HepG2 (cell line): ENCODE data around the gene GDF7. TPM values are rescaled to one million over a fixed set of nuclear protein-coding genes. Genes with fewer than 3 reads are reported as not detected.

ENCODE experiments used
- ATAC-seq: fragments of 200-7000 bp; cut with Tn5 transposase; 3 replicates; pipeline ENCODE4 v1.9.1; 2020; ENCODE audit warnings: mild to moderate bottlenecking, moderate library complexity
- BruUV-seq: library from RNA; stranded (reverse); fragments of 400-500 nt; replicated peaks from 2 replicates; lab custom pipeline; 2021; lab: Mats Ljungman, UMichigan
- CTCF ChIA-PET: fragments of 300-600 bp; formaldehyde crosslinking; extraction: SDS; loops from one replicate; lab custom pipeline; 2021; ENCODE audit warnings: low total read pairs, inconsistent platforms, low intra/inter-chr PET ratio; lab: Yijun Ruan, JAX
- POLR2A ChIA-PET: fragments of 350-600 bp; sonication (Branson Sonifier 250); formaldehyde crosslinking; loops from one replicate; lab custom pipeline; 2020; ENCODE audit warnings: antibody characterized with exemption, inconsistent platforms; lab: Yijun Ruan, JAX
- DNase-seq: peaks from one replicate; pipeline ENCODE4 v3.0.0-alpha.2; 2015; ENCODE audit warnings: low spot score
- FAIRE-seq: peaks from 3 replicates; lab custom pipeline; 2011; peaks lifted over from hg19 to GRCh38; lab: Jason Lieb, UNC
- H2AFZ ChIP-seq: one replicate; pipeline ENCODE4 v1.6.1; 2011; ENCODE audit warnings: low read length, inconsistent platforms
- H3K27ac ChIP-seq: fragments of 300-600 bp; 3 replicates; pipeline ENCODE4 v1.8.0; 2011; ENCODE audit warnings: mixed run types, mild to moderate bottlenecking, mixed read lengths, low read length, inconsistent platforms; ENCODE audit not compliant: insufficient read depth; ENCODE audit errors: extremely low read length
- H3K27me3 ChIP-seq, 2 experiments: fragments of 200-600 bp in 1 of 2; 2 replicates in 1 of 2; 3 replicates in 1 of 2; pipeline versions ENCODE4 v1.6.0 to v1.8.0; 2011; ENCODE audit warnings: low read length in 2 of 2, mild to moderate bottlenecking in 2 of 2, moderate library complexity in 2 of 2, inconsistent platforms in 1 of 2; ENCODE audit not compliant: insufficient read depth in 2 of 2, control insufficient read depth in 1 of 2
- H3K36me3 ChIP-seq, 2 experiments: fragments of 200-600 bp in 1 of 2; replicated peaks in 1 of 2; 2 replicates in 1 of 2; 3 replicates in 1 of 2; pipeline versions ENCODE4 v1.5.1 to v1.8.0; 2011; ENCODE audit warnings: low read length in 2 of 2, inconsistent platforms in 1 of 2; ENCODE audit not compliant: insufficient read depth in 2 of 2, control insufficient read depth in 1 of 2
- H3K4me1 ChIP-seq: 2 replicates; pipeline ENCODE4 v1.5.1; 2012; ENCODE audit warnings: low read length, inconsistent platforms; ENCODE audit not compliant: insufficient read depth
- H3K4me2 ChIP-seq: 2 replicates; pipeline ENCODE4 v1.6.0; 2011; ENCODE audit warnings: low read depth, low read length, inconsistent platforms
- H3K4me3 ChIP-seq, 3 experiments: fragments of 200-600 bp in 1 of 3; sonication (generic), shearing (Covaris generic) in 1 of 3; replicated peaks in 1 of 3; 2 replicates each; pipeline ENCODE4 v1.5.1; 2011 to 2016; ENCODE audit warnings: low read length in 3 of 3, inconsistent platforms in 2 of 3, low read depth in 2 of 3, mild to moderate bottlenecking in 2 of 3, control low read depth in 1 of 3, mixed read lengths in 1 of 3; ENCODE audit not compliant: insufficient read depth in 1 of 3
- H3K79me2 ChIP-seq: one replicate; pipeline ENCODE4 v1.6.1; 2011; ENCODE audit warnings: low read length, inconsistent platforms; ENCODE audit not compliant: insufficient read depth
- H3K9ac ChIP-seq: 2 replicates; pipeline ENCODE4 v1.6.0; 2011; ENCODE audit warnings: mild to moderate bottlenecking, low read depth, low read length, inconsistent platforms; ENCODE audit not compliant: insufficient read depth
- H3K9me3 ChIP-seq: 2 replicates; pipeline ENCODE4 v1.5.1; 2012; ENCODE audit warnings: mild to moderate bottlenecking, low read length
- H4K20me1 ChIP-seq: 2 replicates; pipeline ENCODE4 v1.6.0; 2011; ENCODE audit warnings: inconsistent platforms, mild to moderate bottlenecking, low read length, moderate library complexity; ENCODE audit not compliant: insufficient read depth
- CTCF ChIP-seq: sonication (generic); formaldehyde crosslinking; IDR thresholded peaks from 2 replicates; pipeline ENCODE4 v1.5.0; 2020; ENCODE audit warnings: mild to moderate bottlenecking, missing genetic modification reagents, moderate library complexity
- FUBP1 ChIP-seq: sonication (generic); formaldehyde crosslinking; IDR thresholded peaks from 2 replicates; pipeline ENCODE4 v1.5.1; 2020; ENCODE audit warnings: missing genetic modification reagents, mild to moderate bottlenecking, borderline replicate concordance
- KAT8 ChIP-seq: IDR thresholded peaks from 2 replicates; pipeline ENCODE4 v1.6.1; 2016; ENCODE audit warnings: missing genetic modification reagents, missing compliant biosample characterization
- KDM3A ChIP-seq: IDR thresholded peaks from 2 replicates; pipeline ENCODE4 v1.6.1; 2018; ENCODE audit warnings: low read depth, missing compliant biosample characterization
- NKX3-1 ChIP-seq: sonication (generic); formaldehyde crosslinking; IDR thresholded peaks from 2 replicates; pipeline ENCODE4 v1.5.0; 2020; ENCODE audit warnings: missing genetic modification reagents
- PLRG1 ChIP-seq: fragments of 450-650 bp; conservative IDR thresholded peaks from 2 replicates; pipeline ENCODE4 v1.6.1; 2016
- THAP9 ChIP-seq: sonication (generic); formaldehyde crosslinking; IDR thresholded peaks from 2 replicates; pipeline ENCODE4; 2020; ENCODE audit warnings: missing genetic modification reagents, mild to moderate bottlenecking, borderline replicate concordance
- ZFP91 ChIP-seq: sonication (generic); formaldehyde crosslinking; IDR thresholded peaks from 2 replicates; pipeline ENCODE4 v1.9.0; 2022; ENCODE audit warnings: missing genetic modification reagents, mild to moderate bottlenecking, borderline replicate concordance
- ZNF124 ChIP-seq: sonication (generic); formaldehyde crosslinking; IDR thresholded peaks from 2 replicates; pipeline ENCODE4 v1.4.0; 2020; ENCODE audit warnings: missing genetic modification reagents
- ZNF3 ChIP-seq: IDR thresholded peaks from 2 replicates; pipeline ENCODE4 v1.7.0; 2017; ENCODE audit warnings: inconsistent platforms
- ZNF354B ChIP-seq: sonication (generic); formaldehyde crosslinking; IDR thresholded peaks from 2 replicates; pipeline ENCODE4 v1.8.0; 2022; ENCODE audit warnings: mild to moderate bottlenecking, missing genetic modification reagents
- ZNF451 ChIP-seq: sonication (generic); formaldehyde crosslinking; IDR thresholded peaks from 2 replicates; pipeline ENCODE4 v1.5.0; 2020; ENCODE audit warnings: mild to moderate bottlenecking, missing genetic modification reagents
- whole genome bisulfite sequencing: methylation state at CpG from one replicate; pipeline ENCODE4 v1.1.6; 2017; ENCODE audit warnings: low lambda C conversion rate; 5-methylcytosine and 5-hydroxymethylcytosine counted together
- in situ Hi-C: cut with HindIII; loops from 2 replicates; pipeline ENCODE4 v1.10.0; 2017; ENCODE audit warnings: low pct_unique_long_range_greater_than_20kb; ENCODE audit not compliant: extremely low pct_ligation_motif_present
- intact Hi-C: fragments of 100-400 bp; cut with micrococcal nuclease; formaldehyde crosslinking; loops from one replicate; pipeline ENCODE4 v1.10.0; 2022; ENCODE audit not compliant: unreplicated experiment
- polyA plus RNA-seq, 8 experiments: library from polyadenylated mRNA; depleted of rRNA in 3 of 8; stranded (reverse) in 7 of 8; unstranded in 1 of 8; fragments of >200 nt; fragmentation: Illumina TruSeq in 4 of 8; extraction: Trizol in 4 of 8; gene quantifications; 2 replicates each; pipeline versions ENCODE4 v1.2.1 to v1.2.3, GENCODE V29; 2011 to 2016; ENCODE audit warnings: low read depth in 4 of 8, missing spikeins in 1 of 8, mixed read lengths in 1 of 8; ENCODE audit not compliant: insufficient read depth in 1 of 8
- total RNA-seq, 5 experiments: library from RNA; depleted of rRNA; stranded (reverse); fragments of >200 nt; fragmentation: Illumina TruSeq; extraction: Trizol; gene quantifications; 2 replicates each; pipeline ENCODE4 v1.2.3, GENCODE V29; 2016; ENCODE audit warnings: low read depth in 1 of 5

GDF7 gene
- total and polyA plus RNA-seq, 2 of the 13 experiments (the other 11 are each of a cell fraction or from before 2014, with no cell fraction given), result 1.6 to 15.0 TPM

- peaks cover 11 to 13% of the 10 kb centered on the region in 2 experiments; a peak in 4 of 5 replicates for H3K36me3 ChIP-seq
- ATAC-seq, result no peak
- in situ Hi-C loops, result no loop called here
- H4K20me1 ChIP-seq, result no peaks in the 10 kb centered on the region
- 83% methylated on average over 6 of the region's 11 CpGs for WGBS
- no peak overlapping the region for H3K9ac ChIP-seq
- DNase-seq, result no peak
- ChIA-PET POLR2A (interaction anchor here (1.2 to 2.0 kb wide), 2 partner anchors 9 to 178 kb away, joined by 3 to 9 read pairs; partner anchors contain the start of gene RHOB), CTCF (no interaction called here)
- H3K79me2 ChIP-seq, result no peaks in the 10 kb centered on the region
- no peak overlapping the region for H3K27ac ChIP-seq
- H3K4me2 ChIP-seq, result no peak overlapping the region
- intact Hi-C loops, result no loop called here
- H3K27me3 ChIP-seq, result no peaks in the 10 kb centered on the region
- no peak overlapping the region for H3K4me3 ChIP-seq
- no peak overlapping the region for H2AFZ ChIP-seq
- H3K9me3 ChIP-seq, result no peaks in the 10 kb centered on the region
- BruUV-seq, result no TSS peak
- FAIRE-seq, result no peak
- H3K4me1 ChIP-seq, result peaks cover 17% of the 10 kb centered on the region
- TF ChIP-seq ZFP91 (CRISPR knock-in tag), result peak; percentile 40; the same call in 1 of the 2 replicates
- no peak for TF ChIP-seq KAT8 (CRISPR knock-in tag)
- TF ChIP-seq THAP9 (CRISPR knock-in tag), result no peak
- no peak for TF ChIP-seq FUBP1 (CRISPR knock-in tag)
- no peak for TF ChIP-seq ZNF354B (CRISPR knock-in tag)
- no peak for TF ChIP-seq PLRG1
- TF ChIP-seq KDM3A, result no peak
- TF ChIP-seq NKX3-1 (CRISPR knock-in tag), result no peak
- 0 out of 2 replicates have a peak, but pooled peaks have one; percentile 49 for TF ChIP-seq ZNF451 (CRISPR knock-in tag)
- no peak for TF ChIP-seq ZNF3 (CRISPR knock-in tag)
- TF ChIP-seq CTCF (CRISPR knock-in tag), result no peak
- no peak for TF ChIP-seq ZNF124
Observed at GRCh38 chr2:20624884-20625485, 42.0 kb upstream of the GDF7 start.
